DOHH2 (cell line): ENCODE measurements around the gene CAMKMT.

Experiments
- H3F3A ChIP-seq: fragments of 200-600 bp; sonication (generic), shearing (Covaris generic); 2 replicates; pipeline ENCODE4 v1.6.0; 2016; ENCODE audit warnings: antibody characterized with exemption, mild to moderate bottlenecking; ENCODE audit not compliant: control insufficient read depth, insufficient read depth
- H3K27ac ChIP-seq: fragments of 200-600 bp; sonication (generic); 2 replicates; pipeline ENCODE4 v1.5.1; 2014; ENCODE audit warnings: low read depth, mild to moderate bottlenecking, low read length, moderate library complexity
- H3K27me3 ChIP-seq: fragments of 200-600 bp; sonication (generic); 2 replicates; pipeline ENCODE4 v1.6.1; 2014; ENCODE audit warnings: mild to moderate bottlenecking, low read length, mixed read lengths; ENCODE audit not compliant: control insufficient read depth
- H3K36me3 ChIP-seq: fragments of 200-600 bp; sonication (generic); 2 replicates; pipeline ENCODE4 v1.6.1; 2014; ENCODE audit warnings: mild to moderate bottlenecking, low read length, moderate library complexity, mixed read lengths; ENCODE audit not compliant: control insufficient read depth
- H3K4me1 ChIP-seq: fragments of 200-600 bp; sonication (generic); 2 replicates; pipeline ENCODE4 v1.6.1; 2014; ENCODE audit warnings: mild to moderate bottlenecking, low read length, mixed read lengths; ENCODE audit not compliant: control insufficient read depth
- H3K4me2 ChIP-seq: fragments of 200-600 bp; sonication (generic); 2 replicates; pipeline ENCODE4 v1.6.0; 2014; ENCODE audit warnings: mild to moderate bottlenecking, low read length, moderate library complexity
- H3K4me3 ChIP-seq: fragments of 200-600 bp; sonication (generic); 2 replicates; pipeline ENCODE4 v1.5.1; 2014; ENCODE audit warnings: mild to moderate bottlenecking, low read length, mixed read lengths
- H3K79me2 ChIP-seq: fragments of 200-600 bp; sonication (generic); 2 replicates; pipeline ENCODE4 v1.6.1; 2014; ENCODE audit warnings: mild to moderate bottlenecking, low read length, mixed read lengths; ENCODE audit not compliant: control insufficient read depth
- H3K9me2 ChIP-seq: fragments of 200-600 bp; sonication (generic); replicated peaks from 2 replicates; pipeline ENCODE4 v1.6.1; 2014; ENCODE audit warnings: mild to moderate bottlenecking, low read length, mixed read lengths; ENCODE audit not compliant: control insufficient read depth
- H3K9me3 ChIP-seq: fragments of 200-600 bp; sonication (generic); 2 replicates; pipeline ENCODE4 v1.6.1; 2014; ENCODE audit warnings: antibody characterized with exemption, low read length, mixed read lengths; ENCODE audit not compliant: control insufficient read depth, insufficient read depth
- H4K20me1 ChIP-seq: fragments of 200-600 bp; sonication (generic); 2 replicates; pipeline ENCODE4 v1.6.0; 2014; ENCODE audit warnings: low read depth, mild to moderate bottlenecking, antibody characterized with exemption, low read length, moderate library complexity; ENCODE audit not compliant: control insufficient read depth, insufficient read depth
- CTCF ChIP-seq: fragments of 200-600 bp; sonication (generic); IDR thresholded peaks from one replicate; pipeline ENCODE4 v1.5.1; 2014; ENCODE audit warnings: antibody characterized with exemption, mild to moderate bottlenecking, low read depth, low read length; ENCODE audit not compliant: poor library complexity, severe bottlenecking
- EZH2phosphoT487 ChIP-seq: fragments of 200-600 bp; sonication (generic); IDR thresholded peaks from 2 replicates; pipeline ENCODE4 v1.6.1; 2017; ENCODE audit warnings: borderline replicate concordance, mild to moderate bottlenecking, antibody characterized with exemption, low read length, moderate library complexity, mixed read lengths

CAMKMT gene

GRCh38 chr2:44652701-44653100 lies 291.0 kb downstream of the CAMKMT start:
- Histone ChIP-seq H4K20me1 (no peaks in the 10 kb centered on the region), H3K27me3 (no peaks in the 10 kb centered on the region), H3K9me3 (no peaks in the 10 kb centered on the region), H3K27ac (no peak overlapping the region), H3K4me3 (no peak overlapping the region), H3K4me1 (no peaks in the 10 kb centered on the region), H3K9me2 (no peaks in the 10 kb centered on the region), H3K36me3 (no peaks in the 10 kb centered on the region), H3K4me2 (no peak overlapping the region), H3F3A (no peaks in the 10 kb centered on the region), H3K79me2 (no peaks in the 10 kb centered on the region)
- TF ChIP-seq CTCF = no peak
- no peak for TF ChIP-seq EZH2phosphoT487

GRCh38 chr2:44655401-44655864 lies 293.7 kb downstream of the CAMKMT start:
- no peaks in the 10 kb centered on the region for H3K9me3 ChIP-seq
- no peak overlapping the region for H3K27ac ChIP-seq
- H4K20me1 ChIP-seq = no peaks in the 10 kb centered on the region
- H3K4me3 ChIP-seq = no peak overlapping the region
- no peaks in the 10 kb centered on the region for H3K4me1 ChIP-seq
- H3K27me3 ChIP-seq = no peaks in the 10 kb centered on the region
- no peaks in the 10 kb centered on the region for H3K36me3 ChIP-seq
- no peaks in the 10 kb centered on the region for H3K9me2 ChIP-seq
- TF ChIP-seq CTCF = no peak
- TF ChIP-seq EZH2phosphoT487 = no peak
- H3K79me2 ChIP-seq = no peaks in the 10 kb centered on the region
- H3F3A ChIP-seq = no peaks in the 10 kb centered on the region
- no peak overlapping the region for H3K4me2 ChIP-seq

- no peaks in the 10 kb centered on the region for H3K79me2 ChIP-seq
- H3K4me2 ChIP-seq = no peak overlapping the region
- no peaks in the 10 kb centered on the region for H3K27me3 ChIP-seq
- no peaks in the 10 kb centered on the region for H3F3A ChIP-seq
- H3K27ac ChIP-seq = no peak overlapping the region
- no peaks in the 10 kb centered on the region for H3K4me1 ChIP-seq
- H3K9me2 ChIP-seq = no peaks in the 10 kb centered on the region
- no peaks in the 10 kb centered on the region for H3K9me3 ChIP-seq
- no peak for TF ChIP-seq CTCF
- no peaks in the 10 kb centered on the region for H4K20me1 ChIP-seq
- H3K36me3 ChIP-seq = no peaks in the 10 kb centered on the region
- H3K4me3 ChIP-seq = no peak overlapping the region
These were observed 294.7 kb downstream of the CAMKMT start for GRCh38 chr2:44656460-44656859.

- no peaks in the 10 kb centered on the region for H3K36me3 ChIP-seq
- no peak overlapping the region for H3K4me2 ChIP-seq
- no peak overlapping the region for H3K4me3 ChIP-seq
- no peaks in the 10 kb centered on the region for H3K79me2 ChIP-seq
- no peaks in the 10 kb centered on the region for H4K20me1 ChIP-seq
- no peaks in the 10 kb centered on the region for H3K4me1 ChIP-seq
- no peak for TF ChIP-seq CTCF
- TF ChIP-seq EZH2phosphoT487 = no peak
- no peaks in the 10 kb centered on the region for H3K27me3 ChIP-seq
- H3F3A ChIP-seq = no peaks in the 10 kb centered on the region
- no peaks in the 10 kb centered on the region for H3K9me2 ChIP-seq
- no peak overlapping the region for H3K27ac ChIP-seq
- H3K9me3 ChIP-seq = no peaks in the 10 kb centered on the region
These were observed 301.8 kb downstream of the CAMKMT start for GRCh38 chr2:44663471-44664073.
